Stimulated activated naive CD4-positive, alpha-beta T cell (primary cell): ENCODE data around the gene GRID2.
"Not testable (repeated sequence)": the region's sequence is repeated elsewhere in the genome, so short reads cannot be mapped to it uniquely, and the experiment has no call there.

ENCODE experiments used
- DNase-seq, 6 experiments: peaks; one replicate each; lab custom pipeline; 2025; lab: John Stamatoyannopoulos, UW

GRID2 gene

GRCh38 chr4:93529692-93530372, 1226.1 kb downstream of the GRID2 start:
- DNase-seq = no peak

GRCh38 chr4:93532234-93532633, 1228.5 kb downstream of the GRID2 start:
- no peak for DNase-seq

DNA sequence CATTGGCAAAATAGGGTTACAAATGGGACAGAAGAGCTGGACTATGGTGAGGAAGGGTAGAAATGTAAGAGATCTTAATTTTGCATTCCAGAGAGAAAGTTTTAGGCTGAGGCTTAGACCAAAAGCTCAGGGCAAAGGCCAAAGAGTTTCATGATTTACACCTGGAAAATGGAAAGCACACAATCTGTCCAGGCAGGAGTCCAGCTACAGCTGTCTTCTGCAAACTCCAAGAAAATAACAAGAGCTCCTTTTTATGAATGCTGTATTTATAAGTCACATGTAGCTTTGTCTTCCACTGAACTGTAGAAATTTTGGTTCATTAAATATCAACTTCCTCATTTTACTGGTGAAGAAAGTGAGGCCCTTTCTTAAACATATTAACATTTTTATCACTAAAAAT, 1236.8 kb downstream of the GRID2 start:
- no peak for DNase-seq

DNA sequence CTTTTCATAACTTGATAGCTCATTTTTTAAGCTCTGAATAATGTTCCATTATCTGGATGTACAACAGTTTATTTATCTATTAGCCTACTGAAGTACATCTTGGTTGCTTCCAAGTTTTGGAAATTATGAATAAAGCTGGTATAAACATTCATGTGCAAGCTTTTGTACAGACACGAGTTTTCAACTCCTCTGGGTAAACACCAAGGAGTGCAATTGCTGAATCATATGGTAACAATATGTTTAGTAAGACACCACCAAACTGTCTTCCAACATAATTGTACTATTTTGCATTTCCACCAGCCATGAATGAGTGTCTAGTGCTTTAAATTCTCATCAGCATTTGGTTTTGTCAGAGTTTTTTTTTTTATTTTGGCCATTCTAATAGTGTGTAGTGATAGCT, 1258.1 kb downstream of the GRID2 start:
- DNase-seq = no peak

- DNase-seq = no peak
Observed at GRCh38 chr4:93568758-93569157, 1265.0 kb downstream of the GRID2 start.

DNA sequence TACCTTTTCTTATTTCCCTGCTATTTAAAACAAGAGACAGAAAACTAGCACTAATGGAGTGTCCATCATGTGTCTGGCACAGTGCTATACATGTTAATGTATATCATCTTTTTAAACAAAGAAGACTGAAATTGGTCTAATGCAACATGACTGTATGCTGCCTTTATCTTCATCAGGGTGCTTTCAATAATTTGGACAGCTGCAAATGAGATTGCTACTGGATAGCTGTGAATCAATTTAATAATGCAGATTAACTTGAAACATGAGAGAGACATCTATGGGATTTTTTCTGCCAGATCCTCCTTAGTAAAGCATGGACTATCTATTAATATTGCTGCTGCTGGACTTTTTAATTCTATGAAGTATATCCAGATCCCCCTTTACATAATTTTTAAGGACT, 1269.5 kb downstream of the GRID2 start:
- DNase-seq = no peak

DNA sequence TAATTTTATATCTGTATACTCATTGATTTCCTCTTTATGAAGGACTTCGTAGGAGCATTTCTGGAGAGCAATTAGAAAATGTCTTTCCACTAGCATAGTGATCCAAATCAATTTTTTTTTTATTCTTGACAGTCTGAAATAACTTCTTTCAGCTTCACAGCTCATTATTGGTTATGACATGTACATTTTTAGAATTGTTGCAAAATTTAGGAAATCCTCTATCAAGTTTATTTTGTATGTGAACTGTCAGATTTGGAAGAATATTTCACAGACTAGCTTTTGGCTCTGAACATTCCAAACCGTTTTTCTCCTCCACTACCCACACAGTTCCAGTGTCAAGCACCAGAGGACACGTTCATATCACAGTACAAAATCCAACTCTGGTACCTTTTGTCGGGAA, 1275.2 kb downstream of the GRID2 start:
- DNase-seq = no peak

DNA sequence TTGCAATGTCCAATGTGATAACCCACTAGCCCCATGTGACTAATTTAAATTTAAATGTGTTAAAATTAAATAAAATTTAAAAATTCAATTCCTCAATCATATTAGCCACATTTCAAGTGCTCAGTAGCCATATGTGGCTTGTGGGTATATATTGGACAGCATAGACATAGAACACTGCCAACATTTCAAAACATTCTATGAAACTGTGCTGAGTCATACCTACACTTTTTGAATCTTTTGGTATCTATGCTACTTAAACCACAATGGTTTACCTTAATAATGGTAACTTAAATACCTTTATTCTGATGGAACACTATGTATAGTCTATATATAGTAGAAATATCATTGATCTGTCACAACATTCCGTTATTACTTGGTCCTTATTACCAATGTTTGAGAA, 1301.4 kb downstream of the GRID2 start:
- no peak for DNase-seq

DNA sequence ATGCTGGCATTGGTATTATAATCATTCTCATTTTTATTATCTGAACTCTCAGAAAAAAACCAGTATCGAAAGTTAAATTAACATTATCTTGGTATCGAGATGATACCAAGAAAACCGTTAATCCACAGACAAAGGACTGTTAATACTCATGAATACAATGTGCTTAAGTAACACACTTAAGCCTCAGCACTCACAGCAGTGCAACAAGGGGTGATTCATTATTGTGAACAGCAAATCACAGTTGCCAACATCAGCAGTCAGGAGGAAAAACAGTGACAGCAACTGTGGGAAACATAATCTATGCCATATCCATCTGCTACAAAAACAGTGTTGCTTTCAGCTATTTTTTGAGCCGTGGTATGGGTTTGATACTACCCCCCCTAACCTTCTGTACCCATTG, 1313.8 kb downstream of the GRID2 start:
- DNase-seq = no peak

- no peak for DNase-seq
Observed at GRCh38 chr4:93633721-93634120, 1330.0 kb downstream of the GRID2 start.

GRCh38 chr4:93635943-93636342, 1332.2 kb downstream of the GRID2 start:
- no peak for DNase-seq

DNA sequence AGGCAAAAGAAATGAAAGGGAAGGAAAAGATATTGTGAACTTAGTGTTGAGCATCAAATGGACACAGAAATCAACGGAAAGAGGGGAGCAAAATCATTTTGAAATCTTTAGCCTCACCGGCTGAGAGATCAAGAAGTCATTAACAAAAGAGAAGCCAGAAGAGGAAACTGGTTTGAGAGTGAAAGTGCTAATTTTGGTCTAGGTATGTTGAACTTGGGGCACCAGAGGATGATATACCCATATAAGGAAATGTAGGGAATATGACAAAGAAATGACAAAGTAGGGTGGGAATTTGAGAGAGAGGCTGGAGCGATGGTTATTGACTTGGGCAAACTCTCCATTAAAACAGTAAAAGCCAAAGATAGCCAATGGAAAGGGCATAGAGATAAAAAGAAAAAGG, 1341.4 kb downstream of the GRID2 start:
- no peak for DNase-seq

GRCh38 chr4:93646233-93646930, 1342.6 kb downstream of the GRID2 start:
- DNase-seq = no peak

- no peak for DNase-seq
Observed at GRCh38 chr4:93648258-93648657, 1344.5 kb downstream of the GRID2 start.

- DNase-seq = no peak
Observed at GRCh38 chr4:93649828-93650227, 1346.1 kb downstream of the GRID2 start.

GRCh38 chr4:93654211-93654610, 1350.4 kb downstream of the GRID2 start:
- no peak for DNase-seq

DNA sequence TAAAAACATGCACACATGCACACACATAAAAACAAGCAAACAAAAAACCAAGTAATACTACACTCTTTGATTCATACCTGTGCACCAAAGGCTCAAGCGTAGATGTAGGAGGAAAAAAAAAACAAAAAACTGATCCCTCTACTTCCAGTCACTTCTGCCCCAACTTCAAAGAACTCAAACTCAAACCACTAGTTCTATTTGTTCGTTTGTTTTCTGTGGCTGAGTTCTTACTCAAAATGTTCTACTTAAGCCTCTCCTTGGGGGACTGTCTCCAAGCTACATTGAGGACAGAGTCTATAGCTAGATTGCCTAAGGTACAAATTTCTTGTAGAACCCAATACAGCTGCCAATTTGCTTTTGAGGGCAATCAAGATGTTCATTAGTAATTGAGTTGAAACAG, 1353.8 kb downstream of the GRID2 start:
- no peak for DNase-seq

GRCh38 chr4:93658443-93658842, 1354.7 kb downstream of the GRID2 start:
- DNase-seq = no peak

DNA sequence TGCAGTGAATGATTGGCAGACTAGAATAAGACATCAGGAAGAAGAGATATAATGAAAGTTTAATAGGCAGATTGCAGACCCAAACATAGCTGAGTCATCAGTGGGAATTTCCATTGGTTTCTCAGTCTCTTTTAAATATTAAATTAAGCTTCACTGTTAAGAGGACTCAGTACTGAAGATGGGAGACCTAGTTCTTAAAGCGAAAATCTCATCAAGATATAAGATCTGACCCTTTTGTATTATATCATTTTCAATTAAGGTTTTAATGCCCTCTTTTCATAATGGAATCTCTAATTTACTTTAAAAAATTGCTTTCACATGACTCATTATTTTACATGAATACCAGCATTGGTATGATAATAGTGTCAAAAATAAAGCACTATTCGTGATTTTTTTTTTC, 1355.9 kb downstream of the GRID2 start:
- no peak for DNase-seq

- DNase-seq = no peak
Observed at GRCh38 chr4:93660036-93660435, 1356.3 kb downstream of the GRID2 start.

DNA sequence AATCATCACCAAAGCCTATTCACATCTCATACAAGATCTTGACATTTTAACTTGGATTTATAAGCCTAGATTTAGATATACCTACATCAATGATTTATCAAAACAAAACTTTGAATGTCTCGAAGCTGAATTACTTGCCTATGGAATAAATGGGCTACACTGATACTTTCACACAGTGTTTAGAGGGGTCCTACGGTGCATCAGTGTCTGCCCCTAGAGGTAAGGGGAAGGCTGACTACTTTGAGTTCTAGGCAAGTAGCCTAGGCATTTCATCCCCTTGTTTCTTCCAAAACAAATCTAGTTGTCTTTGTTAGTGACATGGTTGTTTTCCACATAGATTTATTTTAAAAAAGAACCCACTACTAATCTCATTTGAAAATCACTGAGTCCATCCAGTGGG, 1366.7 kb downstream of the GRID2 start:
- no peak for DNase-seq

GRCh38 chr4:93671093-93671492, 1367.3 kb downstream of the GRID2 start:
- no peak for DNase-seq

DNA sequence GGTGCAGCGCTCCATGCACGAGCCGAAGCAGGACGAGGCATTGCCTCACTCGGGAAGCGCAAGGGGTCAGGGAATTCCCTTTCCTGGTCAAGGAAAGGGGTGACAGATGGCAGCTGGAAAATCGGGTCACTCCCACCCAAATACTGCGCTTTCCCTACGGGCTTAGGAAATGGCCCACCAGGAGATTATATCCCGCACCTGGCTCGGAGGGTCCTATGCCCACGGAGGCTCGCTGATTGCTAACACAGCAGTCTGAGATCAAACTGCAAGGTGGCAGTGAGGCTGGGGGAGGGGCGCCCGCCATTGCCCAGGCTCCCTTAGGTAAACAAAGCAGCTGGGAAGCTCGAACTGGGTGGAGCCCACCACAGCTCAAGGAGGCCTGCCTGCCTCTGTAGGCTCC, 1373.2 kb downstream of the GRID2 start:
- not testable (repeated sequence) for DNase-seq

DNA sequence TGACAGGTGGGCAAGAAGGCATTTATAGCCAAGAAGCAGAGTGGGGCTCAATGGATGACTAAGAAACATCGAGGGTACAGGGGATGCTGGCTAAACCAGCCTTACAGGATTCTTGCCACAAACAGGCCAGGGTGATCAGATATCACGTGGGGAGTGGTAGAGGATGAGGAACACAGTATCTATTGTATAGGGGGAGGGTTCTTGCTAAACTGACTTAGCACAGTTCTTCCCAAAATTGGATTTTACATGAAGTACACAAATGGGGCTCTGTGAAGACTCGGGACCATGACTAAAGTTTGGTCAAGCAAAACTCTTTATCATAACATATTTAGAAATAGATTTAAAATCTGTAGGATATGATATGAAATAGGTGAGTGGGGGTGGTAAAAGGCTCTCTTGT, 1380.8 kb downstream of the GRID2 start:
- no peak for DNase-seq
